HG03521 (cell line): ENCODE results near the gene BZW2.

ENCODE experiments used
- ATAC-seq: cut with Tn5 transposase; IDR thresholded peaks from one replicate; pipeline ENCODE4 v1.9.1; 2021; ENCODE audit warnings: mild to moderate bottlenecking, moderate library complexity; ENCODE audit not compliant: unreplicated experiment

The BZW2 gene

DNA sequence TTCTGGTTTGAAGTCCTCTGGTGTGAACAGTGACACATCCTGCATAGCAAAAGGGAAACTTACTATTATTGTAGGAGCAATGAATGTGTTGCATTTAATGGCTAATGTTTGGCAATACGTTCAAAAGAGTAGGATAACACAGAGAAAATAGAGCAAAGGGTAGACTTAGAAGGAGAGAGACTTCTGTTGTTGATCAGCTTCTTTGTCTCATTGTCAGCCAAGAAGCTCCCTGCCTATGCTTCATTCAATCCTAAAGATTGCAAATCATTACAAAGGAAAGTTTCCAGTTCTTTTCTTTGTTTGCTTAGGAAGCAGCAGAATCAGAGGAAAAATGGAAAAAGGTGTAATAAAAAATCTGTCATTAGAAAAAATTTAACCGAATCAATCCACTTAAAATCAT is 99.7 kb downstream of the BZW2 start:
- no peak for ATAC-seq

DNA sequence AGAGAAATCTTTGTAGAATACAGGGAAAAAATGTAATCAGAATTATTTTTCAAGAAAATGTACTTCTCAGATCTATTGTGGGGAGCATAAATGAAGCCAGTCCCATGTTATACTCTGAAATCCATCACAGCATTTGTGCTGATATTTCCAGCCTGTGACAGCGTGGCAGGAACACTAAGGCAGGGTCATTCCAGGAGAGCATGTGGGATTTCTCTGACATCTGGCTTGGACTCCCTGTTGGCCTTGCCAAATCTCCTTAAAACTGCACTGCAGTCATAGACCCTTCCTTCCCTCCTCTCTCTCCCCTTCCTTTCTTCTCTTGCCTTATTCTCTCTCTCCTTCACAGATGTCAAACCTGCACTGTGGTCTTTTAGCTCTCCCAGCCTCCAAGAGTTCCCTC is 101.1 kb downstream of the BZW2 start:
- no peak for ATAC-seq

DNA sequence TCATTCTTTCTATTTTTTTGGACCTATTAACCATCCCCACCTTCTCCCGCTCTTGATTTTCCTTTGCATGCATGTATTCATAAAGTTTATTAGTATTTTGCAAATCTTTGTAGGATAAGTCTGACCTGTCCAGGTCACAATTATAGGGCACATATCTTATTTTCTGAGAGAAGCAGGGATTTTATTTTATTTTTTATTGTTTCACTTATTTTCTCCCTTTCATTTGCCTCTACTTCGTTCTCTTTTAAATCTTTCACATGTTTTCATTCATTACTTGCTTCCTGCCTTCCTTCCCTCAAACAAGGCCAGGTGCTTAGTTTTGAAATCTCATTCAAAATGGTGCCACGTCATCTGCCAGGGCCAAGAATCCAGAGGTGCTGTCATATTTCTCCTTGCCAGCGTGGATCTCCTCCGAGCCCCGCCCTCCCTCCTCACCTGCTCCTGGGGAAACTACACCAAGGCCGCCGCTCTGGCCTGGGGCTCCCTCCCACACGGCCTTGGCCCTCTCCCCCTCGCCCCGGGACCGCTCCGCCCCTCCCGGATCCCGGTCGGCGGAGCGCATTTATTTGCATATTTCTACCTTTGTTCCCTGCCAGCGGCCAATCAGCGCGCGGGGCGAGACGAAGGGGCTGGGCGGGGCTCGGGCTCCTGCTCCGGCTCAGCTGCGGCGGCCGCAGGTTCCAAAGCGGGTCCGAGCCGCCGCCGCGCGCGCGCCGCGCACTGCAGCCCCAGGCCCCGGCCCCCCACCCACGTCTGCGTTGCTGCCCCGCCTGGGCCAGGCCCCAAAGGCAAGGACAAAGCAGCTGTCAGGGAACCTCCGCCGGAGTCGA is 107.3 kb downstream of the BZW2 start, which contains the start of gene TSPAN13:
TSS of gene TSPAN13 (plus strand) at position 654 of the 830 bp plus-strand sequence. CDS start 213 bp downstream, outside the sequence.
- ATAC-seq: peak; percentile 65

DNA sequence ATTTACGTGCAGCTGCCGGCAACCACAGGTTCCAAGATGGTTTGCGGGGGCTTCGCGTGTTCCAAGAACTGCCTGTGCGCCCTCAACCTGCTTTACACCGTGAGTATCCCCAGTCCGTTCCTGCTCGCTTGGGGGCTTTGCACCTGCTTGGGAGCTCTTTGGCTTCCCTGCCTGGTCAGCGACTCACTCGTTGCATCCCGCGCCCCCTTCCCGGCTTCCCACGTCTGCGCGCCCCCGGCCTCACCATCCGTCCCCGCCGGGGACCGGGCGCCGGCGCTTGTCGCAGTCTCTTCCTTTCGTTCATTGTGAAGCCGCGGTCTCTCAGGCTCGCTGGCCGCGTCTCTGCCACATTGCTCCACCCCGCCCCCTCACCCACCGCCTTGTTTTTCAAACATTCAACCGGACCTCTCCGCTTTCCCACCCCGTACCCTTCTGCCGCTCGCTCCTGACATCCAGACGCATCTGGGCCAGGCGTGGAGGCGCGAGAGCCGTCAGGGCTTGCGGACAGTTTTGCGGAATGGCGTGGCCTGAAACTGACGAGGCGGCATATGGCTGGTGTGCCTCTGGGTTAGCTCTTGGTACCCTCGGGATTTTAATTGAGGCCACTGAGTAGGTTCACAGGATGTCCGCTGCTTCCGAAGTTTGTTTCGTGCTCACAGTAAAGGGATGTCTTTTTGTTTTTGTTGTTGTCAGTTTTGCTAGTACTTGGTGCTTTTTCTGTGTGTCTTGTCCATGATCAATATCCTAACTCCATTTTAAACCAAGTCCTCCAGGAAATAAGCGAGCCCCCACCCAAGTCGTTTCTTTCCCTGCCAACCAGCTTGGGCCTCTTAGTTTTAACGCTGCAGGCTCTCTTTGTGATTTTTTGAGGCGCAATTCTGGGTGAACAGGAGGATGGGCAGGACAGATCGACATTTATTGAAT is 108.2 kb downstream of the BZW2 start:
- peak; percentile 22 for ATAC-seq

DNA sequence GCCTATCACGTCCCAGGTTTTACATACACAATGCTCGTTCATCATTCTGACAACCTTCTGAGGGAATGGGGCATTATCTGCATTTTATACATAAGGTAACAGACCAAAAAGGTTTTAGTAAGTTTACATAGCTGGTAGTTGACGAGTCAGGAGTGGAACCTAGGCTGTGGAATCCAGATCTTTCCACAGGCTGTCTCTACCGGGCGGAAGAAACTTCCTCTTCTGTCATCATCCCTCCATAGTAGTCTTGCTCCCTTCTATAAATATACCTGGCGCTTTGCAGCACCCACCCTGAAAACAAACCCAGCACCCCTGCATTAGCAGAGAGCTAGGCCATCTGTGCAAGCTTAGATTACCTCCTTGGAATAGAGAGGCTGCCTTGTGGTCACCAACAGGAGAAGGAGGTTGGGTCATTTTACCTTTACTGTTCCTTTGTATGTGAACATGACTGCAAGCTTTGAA is 108.9 kb downstream of the BZW2 start:
- no peak for ATAC-seq

DNA sequence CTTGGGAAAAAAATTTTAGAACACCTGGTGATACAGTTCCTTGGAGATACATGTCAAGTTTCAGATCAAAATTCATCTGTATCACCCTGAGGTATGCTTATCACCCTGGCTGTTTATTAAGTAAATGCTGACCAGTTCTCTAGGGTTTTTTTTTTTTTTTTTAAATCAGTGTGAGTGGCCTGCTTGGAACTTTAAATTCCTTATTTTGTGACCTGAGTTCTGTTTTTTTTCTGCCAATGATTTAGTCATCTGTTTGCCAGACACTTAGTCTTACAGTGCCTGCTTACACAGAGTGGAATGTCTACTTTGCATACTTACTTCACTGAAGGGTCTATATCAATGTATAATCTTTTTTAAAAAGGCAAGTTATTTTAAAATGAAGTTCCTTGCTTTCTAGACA is 109.4 kb downstream of the BZW2 start:
- no peak for ATAC-seq
